PC-9 (cell line): ENCODE results near the gene ZNF599. TPM values are rescaled to one million over a fixed set of nuclear protein-coding genes. Genes with fewer than 3 reads are reported as not detected.

Source experiments
- BruUV-seq: library from RNA; stranded (reverse); fragments of 400-500 nt; replicated peaks from 2 replicates; lab custom pipeline; 2021; lab: Mats Ljungman, UMichigan
- CTCF ChIA-PET: fragments of 300-600 bp; sonication (Branson Sonifier 250); formaldehyde crosslinking; loops from one replicate; lab custom pipeline; 2022; ENCODE audit warnings: antibody characterized with exemption; lab: Charles Lee
- POLR2A ChIA-PET: fragments of 300-600 bp; sonication (Branson Sonifier 250); formaldehyde crosslinking; loops from one replicate; lab custom pipeline; 2022; ENCODE audit warnings: antibody characterized with exemption; ENCODE audit not compliant: unreplicated experiment; lab: Charles Lee
- DNase-seq, 2 experiments: peaks; one replicate each; pipeline versions ENCODE4 v3.0.0 to v3.0.0-alpha.2; 2015 to 2022; ENCODE audit warnings: mixed read lengths in 1 of 2
- H2AFZ ChIP-seq: fragments of 200-600 bp; sonication (generic); 2 replicates; pipeline ENCODE4 v1.8.1; 2017; ENCODE audit warnings: antibody characterized with exemption
- H3F3A ChIP-seq: fragments of 200-600 bp; sonication (generic); 2 replicates; pipeline ENCODE4 v1.8.1; 2017; ENCODE audit warnings: antibody characterized with exemption, mild to moderate bottlenecking, low read depth; ENCODE audit not compliant: insufficient read depth
- H3K27ac ChIP-seq: fragments of 200-600 bp; sonication (generic); 2 replicates; pipeline ENCODE4 v1.6.1; 2016; ENCODE audit warnings: mixed run types
- H3K27me3 ChIP-seq: fragments of 200-600 bp; sonication (generic); 2 replicates; pipeline ENCODE4 v1.6.1; 2016; ENCODE audit warnings: low read depth, mixed run types; ENCODE audit not compliant: insufficient read depth
- H3K36me3 ChIP-seq: fragments of 200-600 bp; sonication (generic); 2 replicates; pipeline ENCODE4 v1.6.1; 2016; ENCODE audit warnings: low read depth, mixed run types
- H3K4me1 ChIP-seq: fragments of 200-600 bp; sonication (generic); replicated peaks from 2 replicates; pipeline ENCODE4 v1.6.1; 2016; ENCODE audit warnings: mixed run types; ENCODE audit not compliant: insufficient read depth
- H3K4me2 ChIP-seq: fragments of 200-600 bp; sonication (generic); 2 replicates; pipeline ENCODE4 v1.6.1; 2017; ENCODE audit warnings: mixed run types
- H3K4me3 ChIP-seq: fragments of 200-600 bp; sonication (generic); 2 replicates; pipeline ENCODE4 v1.6.1; 2016; ENCODE audit warnings: mixed run types
- H3K79me2 ChIP-seq: fragments of 200-600 bp; sonication (generic); 2 replicates; pipeline ENCODE4 v1.6.1; 2017; ENCODE audit warnings: low read depth, mixed run types
- H3K9me2 ChIP-seq: fragments of 200-600 bp; sonication (generic); 2 replicates; pipeline ENCODE4 v1.8.1; 2017; ENCODE audit warnings: mild to moderate bottlenecking; ENCODE audit not compliant: insufficient read depth
- H3K9me3 ChIP-seq: fragments of 200-600 bp; sonication (generic); 2 replicates; pipeline ENCODE4 v1.8.1; 2016; ENCODE audit warnings: low read depth; ENCODE audit not compliant: insufficient read depth
- H4K20me1 ChIP-seq: fragments of 200-600 bp; sonication (generic); 2 replicates; pipeline ENCODE4 v1.8.1; 2017; ENCODE audit not compliant: insufficient read depth
- CTCF ChIP-seq: fragments of 200-600 bp; sonication (generic); conservative IDR thresholded peaks from 2 replicates; pipeline ENCODE4 v1.6.1; 2017; ENCODE audit warnings: mixed run types, antibody characterized with exemption, mild to moderate bottlenecking, moderate library complexity
- EZH2 ChIP-seq: fragments of 200-600 bp; sonication (generic); IDR thresholded peaks from 2 replicates; pipeline ENCODE4 v1.8.0; 2017; ENCODE audit warnings: antibody characterized with exemption, low read depth
- intact Hi-C: fragments of 100-400 bp; cut with micrococcal nuclease; formaldehyde crosslinking; loops from one replicate; pipeline ENCODE4 v1.10.0; 2022; ENCODE audit not compliant: unreplicated experiment
- total RNA-seq: library from RNA; stranded (reverse); gene quantifications from 2 replicates; pipeline ENCODE4 v1.2.3, GENCODE V29; 2021

Gene ZNF599
- total RNA-seq, 1 experiment from 2014 or later: 9.2 TPM

GRCh38 chr19:34787059-34787824 is 14.2 kb upstream of the ZNF599 start:
- no peak overlapping the region for H3K4me2 ChIP-seq
- H3K27ac ChIP-seq: no peak overlapping the region
- no peaks in the 10 kb centered on the region for H4K20me1 ChIP-seq
- no peak overlapping the region for H3K4me3 ChIP-seq
- ChIA-PET CTCF (no interaction called here), POLR2A (no interaction called here)
- no TSS peak for BruUV-seq
- H3K36me3 ChIP-seq: no peaks in the 10 kb centered on the region
- no peaks in the 10 kb centered on the region for H3K9me2 ChIP-seq
- no peaks in the 10 kb centered on the region for H3F3A ChIP-seq
- intact Hi-C loops: no loop called here
- TF ChIP-seq CTCF (no peak), EZH2 (no peak)
- no peak overlapping the region for H2AFZ ChIP-seq
- DNase-seq: no peak
- no peaks in the 10 kb centered on the region for H3K4me1 ChIP-seq
- H3K27me3 ChIP-seq: peaks cover 28% of the 10 kb centered on the region
- no peaks in the 10 kb centered on the region for H3K9me3 ChIP-seq
- H3K79me2 ChIP-seq: no peaks in the 10 kb centered on the region

- Histone ChIP-seq H3K4me3 (no peak overlapping the region), H3K79me2 (no peaks in the 10 kb centered on the region), H3K9me3 (no peaks in the 10 kb centered on the region), H2AFZ (no peak overlapping the region), H4K20me1 (no peaks in the 10 kb centered on the region), H3K27me3 (peaks cover 33% of the 10 kb centered on the region), H3K4me2 (no peak overlapping the region), H3K27ac (no peak overlapping the region), H3F3A (no peaks in the 10 kb centered on the region), H3K4me1 (no peaks in the 10 kb centered on the region), H3K36me3 (no peaks in the 10 kb centered on the region), H3K9me2 (no peaks in the 10 kb centered on the region)
- BruUV-seq: no TSS peak
- ChIA-PET POLR2A (no interaction called here), CTCF (no interaction called here)
- no peak for DNase-seq
- no peak for TF ChIP-seq EZH2
- no peak for TF ChIP-seq CTCF
- intact Hi-C loops: no loop called here
Observed at GRCh38 chr19:34786236-34786635, 13.2 kb upstream of the ZNF599 start.

GRCh38 chr19:34779652-34780051 is 6.6 kb upstream of the ZNF599 start:
- H2AFZ ChIP-seq: no peak overlapping the region
- 0 out of 2 replicates have a peak, but pooled peaks cover 14% of the 10 kb centered on the region for H3K27me3 ChIP-seq
- no TSS peak for BruUV-seq
- H3K9me2 ChIP-seq: no peaks in the 10 kb centered on the region
- H4K20me1 ChIP-seq: no peaks in the 10 kb centered on the region
- DNase-seq: no peak
- ChIA-PET POLR2A (no interaction called here), CTCF (no interaction called here)
- no peaks in the 10 kb centered on the region for H3K36me3 ChIP-seq
- H3F3A ChIP-seq: no peaks in the 10 kb centered on the region
- H3K27ac ChIP-seq: no peak overlapping the region
- H3K4me3 ChIP-seq: no peak overlapping the region
- H3K9me3 ChIP-seq: no peaks in the 10 kb centered on the region
- no peak overlapping the region for H3K4me2 ChIP-seq
- no peaks in the 10 kb centered on the region for H3K79me2 ChIP-seq
- H3K4me1 ChIP-seq: no peaks in the 10 kb centered on the region
- intact Hi-C loops: no loop called here
- no peak for TF ChIP-seq CTCF
- no peak for TF ChIP-seq EZH2
